DND-41 (cell line): Measurements from ENCODE around the gene SLC45A1.

Source experiments
- ATAC-seq: fragments of 200-7000 bp; cut with Tn5 transposase; 3 replicates; pipeline ENCODE4 v1.9.1; 2021; ENCODE audit warnings: low read depth; ENCODE audit not compliant: insufficient read depth
- DNase-seq: peaks from one replicate; pipeline ENCODE4 v3.0.0-alpha.2; 2020
- H2AFZ ChIP-seq: 2 replicates; pipeline ENCODE4 v1.6.0; 2012; ENCODE audit warnings: low read depth, low read length
- H3K27ac ChIP-seq: 2 replicates; pipeline ENCODE4 v1.5.1; 2012; ENCODE audit warnings: low read length, inconsistent platforms
- H3K27me3 ChIP-seq: fragments of 200-600 bp; sonication (generic); 2 replicates; pipeline ENCODE4 v1.6.0; 2012; ENCODE audit warnings: low read length, mild to moderate bottlenecking, inconsistent platforms; ENCODE audit not compliant: insufficient read depth, poor library complexity
- H3K36me3 ChIP-seq: 2 replicates; pipeline ENCODE4 v1.5.1; 2012; ENCODE audit warnings: low read length, inconsistent platforms; ENCODE audit not compliant: insufficient read depth
- H3K4me1 ChIP-seq: 2 replicates; pipeline ENCODE4 v1.5.1; 2012; ENCODE audit warnings: mild to moderate bottlenecking, low read length; ENCODE audit not compliant: insufficient read depth
- H3K4me2 ChIP-seq: 2 replicates; pipeline ENCODE4 v1.6.0; 2012; ENCODE audit warnings: mild to moderate bottlenecking, moderate library complexity, low read length, inconsistent platforms; ENCODE audit not compliant: insufficient read depth
- H3K4me3 ChIP-seq, 2 experiments: fragments of 200-600 bp in 1 of 2; shearing (Covaris generic) in 1 of 2; 2 replicates each; pipeline ENCODE4 v1.5.1; 2012 to 2016; ENCODE audit warnings: inconsistent platforms in 2 of 2, low read length in 2 of 2, mild to moderate bottlenecking in 2 of 2, low read depth in 1 of 2, moderate library complexity in 1 of 2
- H3K79me2 ChIP-seq: 2 replicates; pipeline ENCODE4 v1.6.0; 2012; ENCODE audit warnings: low read length, inconsistent platforms; ENCODE audit not compliant: insufficient read depth
- H3K9ac ChIP-seq: 2 replicates; pipeline ENCODE4 v1.6.0; 2012; ENCODE audit warnings: low read depth, mild to moderate bottlenecking, inconsistent platforms, low read length, moderate library complexity
- H3K9me3 ChIP-seq: 2 replicates; pipeline ENCODE4 v1.5.1; 2012; ENCODE audit warnings: low read length, moderate library complexity, mild to moderate bottlenecking, inconsistent platforms; ENCODE audit not compliant: insufficient read depth, severe bottlenecking
- H4K20me1 ChIP-seq: 2 replicates; pipeline ENCODE4 v1.6.0; 2012; ENCODE audit warnings: low read length; ENCODE audit not compliant: insufficient read depth
- EZH2 ChIP-seq: IDR thresholded peaks from 3 replicates; pipeline ENCODE4 v1.6.1; 2012; ENCODE audit warnings: borderline replicate concordance, low read depth, mild to moderate bottlenecking, moderate library complexity, low read length, inconsistent platforms; ENCODE audit not compliant: severe bottlenecking
- TF ChIP-seq, protein P1 (sequence below): IDR thresholded peaks from 2 replicates; pipeline ENCODE4 v1.5.1; 2012; ENCODE audit warnings: borderline replicate concordance, low read length, moderate library complexity, mild to moderate bottlenecking; ENCODE audit not compliant: poor library complexity, severe bottlenecking; ENCODE audit errors: extremely low read depth

SLC45A1 gene

DNA sequence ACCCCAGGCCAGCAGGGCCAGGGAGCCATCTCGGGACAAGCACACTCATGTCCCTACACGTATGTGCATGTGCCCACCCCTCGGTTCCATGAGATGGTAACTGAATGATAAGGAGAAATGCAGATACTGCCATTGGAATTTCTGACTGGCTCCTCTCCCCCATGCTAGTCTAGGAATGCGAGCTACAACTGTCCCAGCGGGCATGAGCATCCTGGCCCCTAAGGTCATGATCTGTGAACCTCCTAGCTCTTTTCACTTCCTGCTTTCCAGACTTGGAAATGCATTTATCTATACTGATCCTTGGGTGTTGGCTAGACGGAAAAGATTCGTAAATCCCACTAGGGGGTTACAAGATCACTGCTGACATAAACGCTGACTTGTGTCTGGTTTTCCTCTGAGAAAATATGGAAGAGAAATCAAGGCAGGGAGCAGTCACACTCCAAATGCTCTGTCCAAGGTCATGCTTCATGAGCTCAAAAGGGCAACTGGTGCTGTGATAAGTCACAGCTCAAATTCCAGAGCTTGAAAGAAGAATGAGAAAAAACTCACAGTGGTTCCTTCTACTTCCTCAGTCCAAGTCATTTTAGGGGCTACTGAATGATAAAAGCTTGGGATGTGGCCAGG is 49.8 kb downstream of the SLC45A1 start:
- Histone ChIP-seq H3K4me1 (no peaks in the 10 kb centered on the region), H3K9ac (no peak overlapping the region), H3K27ac (no peak overlapping the region), H2AFZ (no peak overlapping the region), H3K36me3 (peaks cover 26% of the 10 kb centered on the region), H3K79me2 (0 out of 2 replicates have a peak, but pooled peaks cover 2% of the 10 kb centered on the region), H4K20me1 (peaks cover 30% of the 10 kb centered on the region), H3K27me3 (no peaks in the 10 kb centered on the region), H3K4me2 (no peak overlapping the region), H3K4me3 (no peak overlapping the region), H3K9me3 (no peaks in the 10 kb centered on the region)
- ATAC-seq (no peak), DNase-seq (no peak)
- TF ChIP-seq, protein P1, sequence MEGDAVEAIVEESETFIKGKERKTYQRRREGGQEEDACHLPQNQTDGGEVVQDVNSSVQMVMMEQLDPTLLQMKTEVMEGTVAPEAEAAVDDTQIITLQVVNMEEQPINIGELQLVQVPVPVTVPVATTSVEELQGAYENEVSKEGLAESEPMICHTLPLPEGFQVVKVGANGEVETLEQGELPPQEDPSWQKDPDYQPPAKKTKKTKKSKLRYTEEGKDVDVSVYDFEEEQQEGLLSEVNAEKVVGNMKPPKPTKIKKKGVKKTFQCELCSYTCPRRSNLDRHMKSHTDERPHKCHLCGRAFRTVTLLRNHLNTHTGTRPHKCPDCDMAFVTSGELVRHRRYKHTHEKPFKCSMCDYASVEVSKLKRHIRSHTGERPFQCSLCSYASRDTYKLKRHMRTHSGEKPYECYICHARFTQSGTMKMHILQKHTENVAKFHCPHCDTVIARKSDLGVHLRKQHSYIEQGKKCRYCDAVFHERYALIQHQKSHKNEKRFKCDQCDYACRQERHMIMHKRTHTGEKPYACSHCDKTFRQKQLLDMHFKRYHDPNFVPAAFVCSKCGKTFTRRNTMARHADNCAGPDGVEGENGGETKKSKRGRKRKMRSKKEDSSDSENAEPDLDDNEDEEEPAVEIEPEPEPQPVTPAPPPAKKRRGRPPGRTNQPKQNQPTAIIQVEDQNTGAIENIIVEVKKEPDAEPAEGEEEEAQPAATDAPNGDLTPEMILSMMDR, result no peak
- no peak for TF ChIP-seq EZH2

DNA sequence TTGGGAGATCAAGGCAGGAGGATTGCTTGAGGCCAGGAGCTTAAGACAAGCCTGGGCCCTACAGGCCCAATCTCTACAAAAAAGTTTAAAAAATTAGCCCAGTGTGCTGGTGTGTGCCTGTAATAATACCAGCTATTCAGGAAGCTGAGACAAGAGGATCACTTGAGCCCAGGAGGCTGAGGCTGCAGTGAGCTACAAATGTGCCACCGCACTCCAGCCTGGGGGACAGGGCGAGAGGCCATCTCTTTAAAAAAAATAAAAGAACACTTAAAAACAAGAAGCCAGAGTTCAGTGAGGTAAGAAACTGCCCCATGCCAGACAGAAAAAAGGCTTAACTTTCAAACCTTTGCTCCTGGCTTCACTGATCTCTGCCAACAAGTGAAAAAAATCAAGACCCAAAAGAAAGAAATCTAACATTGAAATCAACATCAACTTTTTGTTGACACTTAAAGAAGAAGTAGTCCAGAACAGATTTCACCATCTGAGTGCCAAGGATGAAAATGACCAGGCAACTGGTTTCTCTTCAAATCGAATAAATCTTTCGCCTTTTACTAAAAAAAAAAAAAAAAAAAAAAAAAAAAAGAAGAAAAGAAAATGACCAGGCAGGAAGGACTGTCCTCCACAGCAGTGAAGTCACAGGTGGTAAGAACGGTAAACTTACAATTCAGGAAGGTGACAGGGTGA is 51.2 kb downstream of the SLC45A1 start:
- Histone ChIP-seq H2AFZ (no peak overlapping the region), H3K36me3 (peaks cover 16% of the 10 kb centered on the region), H4K20me1 (peaks cover 35% of the 10 kb centered on the region), H3K4me2 (no peak overlapping the region), H3K4me1 (no peaks in the 10 kb centered on the region), H3K79me2 (0 out of 2 replicates have a peak, but pooled peaks cover 2% of the 10 kb centered on the region), H3K27ac (no peak overlapping the region), H3K9ac (no peak overlapping the region), H3K4me3 (no peak overlapping the region), H3K9me3 (no peaks in the 10 kb centered on the region), H3K27me3 (no peaks in the 10 kb centered on the region)
- ATAC-seq (no peak), DNase-seq (no peak)
- TF ChIP-seq EZH2, result no peak
- TF ChIP-seq, protein P1, result no peak

DNA sequence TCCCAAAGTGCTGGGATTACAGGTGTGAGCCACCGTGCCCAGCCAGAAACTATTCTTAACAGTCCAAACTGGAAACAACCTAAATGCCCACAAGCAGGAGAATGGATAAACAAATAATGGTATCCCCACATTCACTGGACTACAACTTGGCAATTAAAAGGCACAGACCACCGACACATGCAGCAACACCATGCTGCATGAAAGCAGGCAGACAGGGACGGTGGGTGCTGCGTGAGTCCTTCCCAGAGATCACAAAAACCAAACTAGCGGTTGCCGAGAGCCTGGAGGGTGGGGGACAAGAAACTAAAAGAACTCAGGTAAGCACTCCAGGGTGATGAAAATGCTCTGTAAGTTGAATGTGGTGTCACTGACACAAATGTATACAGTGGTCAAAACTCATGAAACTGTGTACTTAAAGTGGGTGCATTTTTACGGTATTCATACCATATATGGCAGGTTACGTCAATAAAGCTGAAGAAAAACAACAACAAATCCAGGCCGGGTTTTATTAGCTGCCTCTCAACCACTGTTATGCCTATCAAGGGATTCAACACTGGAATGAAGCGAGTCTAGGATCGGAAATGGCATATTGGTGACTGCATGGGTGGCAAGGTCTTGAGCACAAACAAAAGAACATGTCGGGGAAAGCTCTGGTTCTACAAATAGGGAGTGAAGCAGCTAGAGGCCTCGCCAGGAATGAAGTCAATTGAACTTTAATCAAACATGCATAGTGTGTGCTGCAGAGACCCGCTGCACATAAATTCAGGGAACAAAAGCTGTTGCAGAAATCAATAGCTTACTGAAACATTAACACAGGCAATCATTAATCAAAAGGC is 52.4 kb downstream of the SLC45A1 start:
- Histone ChIP-seq H4K20me1 (peaks cover 34% of the 10 kb centered on the region), H2AFZ (no peak overlapping the region), H3K27ac (no peak overlapping the region), H3K4me1 (no peaks in the 10 kb centered on the region), H3K36me3 (peaks cover 6% of the 10 kb centered on the region; the same call in 1 of the 2 replicates), H3K9me3 (no peaks in the 10 kb centered on the region), H3K9ac (no peak overlapping the region), H3K4me3 (no peak overlapping the region), H3K4me2 (no peak overlapping the region), H3K79me2 (0 out of 2 replicates have a peak, but pooled peaks cover 5% of the 10 kb centered on the region), H3K27me3 (no peaks in the 10 kb centered on the region)
- DNase-seq, result no peak
- TF ChIP-seq EZH2, result no peak
- TF ChIP-seq, protein P1, result no peak
- no peak for ATAC-seq
